H1 (cell line): ENCODE measurements around the gene GEN1. TPM values are rescaled to one million over a fixed set of nuclear protein-coding genes. Genes with fewer than 3 reads are reported as not detected.

Source experiments
- CTCF ChIA-PET: fragments of 300-600 bp; sonication (Branson Sonifier 250); formaldehyde crosslinking; loops from one replicate; lab custom pipeline; 2021; ENCODE audit not compliant: partially characterized antibody; lab: Charles Lee
- POLR2A ChIA-PET: fragments of 300-600 bp; sonication (Branson Sonifier 250); formaldehyde crosslinking; loops from one replicate; lab custom pipeline; 2021; ENCODE audit warnings: inconsistent platforms; ENCODE audit not compliant: partially characterized antibody; lab: Charles Lee
- DNase-seq, 2 experiments: peaks; one replicate each; pipeline versions ENCODE4 v3.0.0 to v3.0.0-alpha.2; 2010 to 2022; ENCODE audit warnings: low spot score in 2 of 2, low read depth in 1 of 2, mixed read lengths in 1 of 2
- FAIRE-seq: peaks from 2 replicates; lab custom pipeline; 2011; peaks lifted over from hg19 to GRCh38; lab: Jason Lieb, UNC
- H2AFZ ChIP-seq: 2 replicates; pipeline ENCODE4 v1.8.1; 2012; ENCODE audit warnings: low read length, inconsistent platforms
- H2AK5ac ChIP-seq: 2 replicates; pipeline ENCODE4 v1.6.1; 2013; ENCODE audit warnings: low read depth, low read length
- H2BK120ac ChIP-seq: replicated peaks from 2 replicates; pipeline ENCODE3; 2013; ENCODE audit warnings: low read depth, low read length, inconsistent platforms
- H2BK12ac ChIP-seq: 2 replicates; pipeline ENCODE4 v1.6.1; 2013; ENCODE audit warnings: low read depth, low read length
- H2BK15ac ChIP-seq: 2 replicates; pipeline ENCODE4 v1.6.1; 2013; ENCODE audit warnings: low read length
- H2BK20ac ChIP-seq: 2 replicates; pipeline ENCODE4 v1.6.1; 2013; ENCODE audit warnings: low read length
- H2BK5ac ChIP-seq: 2 replicates; pipeline ENCODE4 v1.6.1; 2013; ENCODE audit warnings: low read depth, low read length
- H3K14ac ChIP-seq: 2 replicates; pipeline ENCODE4 v1.6.1; 2013; ENCODE audit warnings: inconsistent platforms; ENCODE audit not compliant: insufficient read length
- H3K18ac ChIP-seq: 2 replicates; pipeline ENCODE4 v1.6.1; 2013; ENCODE audit warnings: low read length; ENCODE audit errors: extremely low read depth
- H3K23ac ChIP-seq: 2 replicates; pipeline ENCODE4 v1.6.1; 2013; ENCODE audit warnings: inconsistent platforms; ENCODE audit not compliant: insufficient read length
- H3K23me2 ChIP-seq: 2 replicates; pipeline ENCODE4 v1.6.1; 2013; ENCODE audit warnings: low read depth, low read length
- H3K27ac ChIP-seq: 2 replicates; pipeline ENCODE4 v1.6.1; 2011; ENCODE audit warnings: low read depth, low read length, inconsistent platforms
- H3K27me3 ChIP-seq, 4 experiments: replicated peaks in 1 of 4; 1 replicate in 1 of 4; 2 replicates in 3 of 4; pipeline versions ENCODE4 v1.6.1 to v1.8.1; 2011 to 2013; ENCODE audit warnings: low read length in 3 of 4, mild to moderate bottlenecking in 3 of 4, inconsistent platforms in 2 of 4, mixed read lengths in 2 of 4, moderate library complexity in 1 of 4; ENCODE audit not compliant: control insufficient read depth in 3 of 4, insufficient read depth in 3 of 4; ENCODE audit errors: extremely low read depth in 1 of 4
- H3K36me3 ChIP-seq, 4 experiments: 2 replicates each; pipeline versions ENCODE4 v1.6.1 to v1.8.1; 2011 to 2013; ENCODE audit warnings: mild to moderate bottlenecking in 4 of 4, low read length in 3 of 4, moderate library complexity in 2 of 4, control low read depth in 1 of 4, inconsistent platforms in 1 of 4; ENCODE audit not compliant: insufficient read depth in 4 of 4, control insufficient read depth in 2 of 4
- H3K4ac ChIP-seq: replicated peaks from 2 replicates; pipeline ENCODE3; 2013; ENCODE audit warnings: low read length, low read depth, mixed read lengths, inconsistent platforms; ENCODE audit not compliant: insufficient read length
- H3K4me1 ChIP-seq, 4 experiments: replicated peaks in 1 of 4; 1 replicate in 1 of 4; 2 replicates in 3 of 4; pipeline versions ENCODE4 v1.6.1 to v1.8.1; 2011 to 2013; ENCODE audit warnings: low read length in 3 of 4, inconsistent platforms in 2 of 4, mixed read lengths in 1 of 4; ENCODE audit not compliant: insufficient read depth in 4 of 4, control insufficient read depth in 3 of 4
- H3K4me2 ChIP-seq, 2 experiments: 2 replicates each; pipeline versions ENCODE4 v1.6.1 to v1.8.1; 2011 to 2013; ENCODE audit warnings: low read depth in 2 of 2, low read length in 2 of 2, control low read depth in 1 of 2, inconsistent platforms in 1 of 2, mild to moderate bottlenecking in 1 of 2; ENCODE audit not compliant: insufficient read depth in 1 of 2
- H3K4me3 ChIP-seq, 4 experiments: fragments of 200-600, 300-600 bp in 1 of 4; sonication (generic), shearing (Covaris generic), sonication (Bioruptor Twin) in 1 of 4; 2 replicates each; pipeline versions ENCODE4 v1.5.1 to v1.8.1; 2011 to 2016; ENCODE audit warnings: low read length in 4 of 4, low read depth in 3 of 4, control low read depth in 2 of 4, inconsistent platforms in 2 of 4, mild to moderate bottlenecking in 2 of 4, mixed read lengths in 1 of 4, moderate library complexity in 1 of 4; ENCODE audit not compliant: insufficient read depth in 2 of 4; ENCODE audit errors: extremely low read depth in 1 of 4
- H3K56ac ChIP-seq: replicated peaks from 2 replicates; pipeline ENCODE3; 2013; ENCODE audit warnings: low read depth, mild to moderate bottlenecking, mixed read lengths, low read length, inconsistent platforms; ENCODE audit not compliant: insufficient read length
- H3K79me1 ChIP-seq: 2 replicates; pipeline ENCODE4 v1.6.1; 2013; ENCODE audit warnings: low read depth, low read length, control low read depth
- H3K79me2 ChIP-seq, 2 experiments: 2 replicates each; pipeline versions ENCODE4 v1.6.1 to v1.8.1; 2012 to 2013; ENCODE audit warnings: low read length in 2 of 2, mild to moderate bottlenecking in 2 of 2, inconsistent platforms in 1 of 2; ENCODE audit not compliant: insufficient read depth in 2 of 2, control insufficient read depth in 1 of 2
- H3K9ac ChIP-seq, 4 experiments: replicated peaks in 1 of 4; 1 replicate in 1 of 4; 2 replicates in 3 of 4; pipeline versions ENCODE4 v1.6.1 to v1.8.1; 2011 to 2013; ENCODE audit warnings: low read depth in 3 of 4, low read length in 3 of 4, control low read depth in 2 of 4, mild to moderate bottlenecking in 2 of 4, moderate library complexity in 2 of 4, inconsistent platforms in 1 of 4; ENCODE audit errors: extremely low read depth in 1 of 4
- H3K9me3 ChIP-seq, 2 experiments: 2 replicates each; pipeline versions ENCODE4 v1.6.1 to v1.8.1; 2012 to 2013; ENCODE audit warnings: mild to moderate bottlenecking in 2 of 2, moderate library complexity in 2 of 2, control low read depth in 1 of 2, inconsistent platforms in 1 of 2, low read depth in 1 of 2, low read length in 1 of 2, mixed read lengths in 1 of 2; ENCODE audit not compliant: insufficient read depth in 2 of 2
- H4K20me1 ChIP-seq, 2 experiments: replicated peaks in 1 of 2; 2 replicates each; pipeline versions ENCODE3 to v1.8.1; 2011 to 2013; ENCODE audit warnings: inconsistent platforms in 2 of 2, low read length in 2 of 2, mild to moderate bottlenecking in 1 of 2; ENCODE audit not compliant: insufficient read depth in 2 of 2, control insufficient read depth in 1 of 2
- H4K5ac ChIP-seq: 2 replicates; pipeline ENCODE4 v1.6.1; 2013; ENCODE audit warnings: low read length, low read depth, mixed read lengths, inconsistent platforms; ENCODE audit not compliant: insufficient read length
- H4K8ac ChIP-seq: 2 replicates; pipeline ENCODE4 v1.8.0; 2013; ENCODE audit warnings: mild to moderate bottlenecking, moderate library complexity, low read length, inconsistent platforms; ENCODE audit not compliant: insufficient read depth; ENCODE audit errors: extremely low read depth
- H4K91ac ChIP-seq: replicated peaks from 2 replicates; pipeline ENCODE3; 2013; ENCODE audit warnings: low read length, mixed read lengths, inconsistent platforms; ENCODE audit not compliant: insufficient read length
- ASH2L ChIP-seq: fragments of 200-600, 300-600 bp; sonication (generic); IDR thresholded peaks from one replicate; pipeline ENCODE4 v1.7.1; 2017; ENCODE audit warnings: low read length
- EP300 ChIP-seq, 2 experiments: IDR thresholded peaks; 1 replicate in 1 of 2; 2 replicates in 1 of 2; pipeline ENCODE4 v1.6.1; 2011 to 2012; ENCODE audit warnings: low read depth in 2 of 2, low read length in 2 of 2, mild to moderate bottlenecking in 2 of 2, borderline replicate concordance in 1 of 2, inconsistent platforms in 1 of 2, moderate library complexity in 1 of 2
- FOSL1 ChIP-seq: IDR thresholded peaks from 2 replicates; pipeline ENCODE4 v1.6.1; 2011; ENCODE audit warnings: mild to moderate bottlenecking, low read depth, low read length, moderate library complexity; ENCODE audit not compliant: insufficient read depth
- GTF2F1 ChIP-seq: IDR thresholded peaks from 2 replicates; pipeline ENCODE4 v1.6.1; 2012; ENCODE audit warnings: low read depth, low read length, improper control_type of control experiment, borderline replicate concordance
- KDM4A ChIP-seq: IDR thresholded peaks from one replicate; pipeline ENCODE4 v1.7.1; 2012; ENCODE audit warnings: low read depth, mild to moderate bottlenecking, moderate library complexity, low read length, inconsistent platforms; ENCODE audit not compliant: severe bottlenecking
- PHF8 ChIP-seq: fragments of 200-600 bp; sonication (generic); conservative IDR thresholded peaks from 2 replicates; pipeline ENCODE4 v1.7.1; 2012; ENCODE audit warnings: low read depth, mild to moderate bottlenecking, inconsistent platforms, low read length, moderate library complexity
- POLR2AphosphoS5 ChIP-seq: IDR thresholded peaks from 2 replicates; pipeline ENCODE4 v1.6.1; 2011; ENCODE audit warnings: low read depth, low read length
- SAP30 ChIP-seq: fragments of 300-600 bp; sonication (generic); IDR thresholded peaks from 2 replicates; pipeline ENCODE4 v1.7.1; 2012; ENCODE audit warnings: low read length, moderate library complexity, mild to moderate bottlenecking, inconsistent platforms; ENCODE audit not compliant: insufficient read depth, insufficient replicate concordance
- SIX5 ChIP-seq: IDR thresholded peaks from 2 replicates; pipeline ENCODE4 v1.6.1; 2011; ENCODE audit warnings: mild to moderate bottlenecking, low read depth, low read length
- SP2 ChIP-seq: IDR thresholded peaks from 2 replicates; pipeline ENCODE4 v1.6.1; 2012; ENCODE audit warnings: mild to moderate bottlenecking, low read length, inconsistent platforms
- TCF12 ChIP-seq: IDR thresholded peaks from 2 replicates; pipeline ENCODE4 v1.6.1; 2011; ENCODE audit warnings: low read depth, mild to moderate bottlenecking, low read length
- USF2 ChIP-seq: IDR thresholded peaks from 2 replicates; pipeline ENCODE4 v1.6.1; 2011; ENCODE audit warnings: low read length, improper control_type of control experiment
- WGBS, 2 experiments: shearing (Covaris generic) in 1 of 2; methylation state at CpG; one replicate each; pipeline versions ENCODE4 v1.1.6 to v1.1.7; 2013 to 2015; ENCODE audit warnings: low lambda C conversion rate in 2 of 2, mixed read lengths in 2 of 2, inconsistent platforms in 1 of 2, low coverage in 1 of 2, missing lambda C conversion rate in 1 of 2; ENCODE audit not compliant: insufficient replicate concordance in 2 of 2, insufficient coverage in 1 of 2, insufficient read length in 1 of 2; ENCODE audit errors: extremely low coverage in 1 of 2, missing lambda C conversion rate in 1 of 2; 5-methylcytosine and 5-hydroxymethylcytosine counted together
- polyA plus RNA-seq, 7 experiments: library from polyadenylated mRNA; depleted of rRNA in 3 of 7; stranded (reverse) in 5 of 7; unstranded in 2 of 7; fragments of >200 nt in 5 of 7; fragments of 200-250 nt in 2 of 7; gene quantifications; 1 replicate in 5 of 7; 2 replicates in 1 of 7; 4 replicates in 1 of 7; pipeline versions ENCODE4 v1.2.1 to v1.2.3, GENCODE V29; 2011 to 2013; ENCODE audit warnings: missing spikeins in 2 of 7, mixed read lengths in 2 of 7
- total RNA-seq: library from RNA; stranded (reverse); fragmentation: NEBNext Ultra II Directional; extraction: Animal tissue kit (Norgen Biotek cat#: 25700); gene quantifications from 2 replicates; pipeline ENCODE4 v1.2.1, GENCODE V29; 2021

GEN1 gene
- total and polyA plus RNA-seq, 2 of the 8 experiments (the other 6 are each of a cell fraction or from before 2014, with no cell fraction given): 6.9 to 19.2 TPM

- no peaks in the 10 kb centered on the region for H3K23me2 ChIP-seq
- H3K4me2 ChIP-seq: no peak overlapping the region
- H2AFZ ChIP-seq: no peak overlapping the region
- no peak for DNase-seq
- no peak overlapping the region for H2BK12ac ChIP-seq
- H3K23ac ChIP-seq: no peak overlapping the region
- WGBS, 2 experiments: 96% methylated on average over 2 of the region's 2 CpGs; no CpG with 5 or more reads in 1 of the 2 experiments
- H2BK20ac ChIP-seq: no peak overlapping the region
- no peak overlapping the region for H2AK5ac ChIP-seq
- H3K27me3 ChIP-seq: no peaks in the 10 kb centered on the region
- H3K9ac ChIP-seq: no peak overlapping the region
- no peak overlapping the region for H2BK5ac ChIP-seq
- no peak overlapping the region for H2BK15ac ChIP-seq
- ChIA-PET POLR2A (no interaction called here), CTCF (no interaction called here)
- H3K36me3 ChIP-seq: peaks cover 0 to 51% (median 14%) of the 10 kb centered on the region in 4 experiments; a peak in 6 of 8 replicates
- no peak overlapping the region for H2BK120ac ChIP-seq
- no peak overlapping the region for H4K5ac ChIP-seq
- H3K18ac ChIP-seq: no peak overlapping the region
- no peak overlapping the region for H3K14ac ChIP-seq
- no peak overlapping the region for H3K4me3 ChIP-seq
- H3K4ac ChIP-seq: no peak overlapping the region
- H3K56ac ChIP-seq: no peak overlapping the region
- no peaks in the 10 kb centered on the region for H3K4me1 ChIP-seq
- H3K79me2 ChIP-seq: no peaks in the 10 kb centered on the region; a peak in 1 of 4 replicates
- H3K79me1 ChIP-seq: no peaks in the 10 kb centered on the region
- no peak overlapping the region for H4K8ac ChIP-seq
- no peaks in the 10 kb centered on the region for H3K9me3 ChIP-seq
- peaks cover 0 to 2% of the 10 kb centered on the region in 2 experiments for H4K20me1 ChIP-seq
- FAIRE-seq: no peak
- no peak overlapping the region for H4K91ac ChIP-seq
- H3K27ac ChIP-seq: no peak overlapping the region
- TF ChIP-seq SAP30 (no peak), TCF12 (no peak), PHF8 (no peak), SP2 (no peak), POLR2AphosphoS5 (no peak), KDM4A (no peak), FOSL1 (no peak), EP300 (IDR thresholded peaks at IDR 0.05; ENCODE audit: borderline replicate concordance in 1 of 2, low read depth in 2 of 2, low read length in 2 of 2) (no peak), SIX5 (no peak), GTF2F1 (no peak), USF2 (no peak), ASH2L (no peak)
These were observed 11.5 kb downstream of the GEN1 start for GRCh38 chr2:17765398-17765797.
